Right lobe of liver (tissue), 4 donors: ENCODE data around the gene DPP6.

Source experiments
- POLR2A ChIP-seq: fragments of 450-650 bp; IDR thresholded peaks from one replicate; pipeline ENCODE4 v1.6.1; 2017; ENCODE audit warnings: antibody characterized with exemption, mild to moderate bottlenecking
- TF ChIP-seq, protein P1 (sequence below), 4 donors: fragments of 200-600 bp in 3 of 4; fragments of 450-650 bp in 1 of 4; IDR thresholded peaks; one replicate each; pipeline versions ENCODE4 v1.5.1 to v1.8.0; 2016 to 2022; ENCODE audit warnings: antibody characterized with exemption in 4 of 4, mild to moderate bottlenecking in 2 of 4
- donor health status: DM: no; HTN: no; CAD: no.
- donor health status: DM: no; HTN: no; CAD: no.
- donor health status: DM: no; HTN: yes; CAD: no.

GRCh38 chr7:154591544-154591943 is 539.3 kb downstream of the DPP6 start:
- TF ChIP-seq, protein P1, sequence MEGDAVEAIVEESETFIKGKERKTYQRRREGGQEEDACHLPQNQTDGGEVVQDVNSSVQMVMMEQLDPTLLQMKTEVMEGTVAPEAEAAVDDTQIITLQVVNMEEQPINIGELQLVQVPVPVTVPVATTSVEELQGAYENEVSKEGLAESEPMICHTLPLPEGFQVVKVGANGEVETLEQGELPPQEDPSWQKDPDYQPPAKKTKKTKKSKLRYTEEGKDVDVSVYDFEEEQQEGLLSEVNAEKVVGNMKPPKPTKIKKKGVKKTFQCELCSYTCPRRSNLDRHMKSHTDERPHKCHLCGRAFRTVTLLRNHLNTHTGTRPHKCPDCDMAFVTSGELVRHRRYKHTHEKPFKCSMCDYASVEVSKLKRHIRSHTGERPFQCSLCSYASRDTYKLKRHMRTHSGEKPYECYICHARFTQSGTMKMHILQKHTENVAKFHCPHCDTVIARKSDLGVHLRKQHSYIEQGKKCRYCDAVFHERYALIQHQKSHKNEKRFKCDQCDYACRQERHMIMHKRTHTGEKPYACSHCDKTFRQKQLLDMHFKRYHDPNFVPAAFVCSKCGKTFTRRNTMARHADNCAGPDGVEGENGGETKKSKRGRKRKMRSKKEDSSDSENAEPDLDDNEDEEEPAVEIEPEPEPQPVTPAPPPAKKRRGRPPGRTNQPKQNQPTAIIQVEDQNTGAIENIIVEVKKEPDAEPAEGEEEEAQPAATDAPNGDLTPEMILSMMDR (IDR thresholded peaks at IDR 0.05), result no peak
- TF ChIP-seq POLR2A, result no peak
